Naive B cell (primary cell): ENCODE results near the gene CFAP221. TPM values are rescaled to one million over a fixed set of nuclear protein-coding genes. Genes with fewer than 3 reads are reported as not detected.

Experiments used
- polyA plus RNA-seq, 6 donors: library from polyadenylated mRNA; unstranded; fragments of 300-500 nt; fragmentation: Illumina TruSeq; gene quantifications; one replicate each; pipeline ENCODE4 v1.2.3, GENCODE V29; 2021; ENCODE audit warnings: low read depth in 6 of 6

The CFAP221 gene
- polyA plus RNA-seq, 6 donors from 2014 or later, result not detected

Other genes starting within 250 kb of the CFAP221 start
- 10 to 100 TPM; 19.2 to 29.0 (median 25.2) TPM for gene C2orf76, start 177.6 kb upstream of the CFAP221 start, polyA plus RNA-seq
- 100 to 1,000 TPM; 567 to 670 (median 595) TPM for gene DBI, start 177.5 kb upstream of the CFAP221 start, polyA plus RNA-seq
- not detected for gene TMEM37, start 112.6 kb upstream of the CFAP221 start, polyA plus RNA-seq
- not detected for gene SCTR, start 20.0 kb upstream of the CFAP221 start, polyA plus RNA-seq
- gene TMEM177, start 134.8 kb downstream of the CFAP221 start, polyA plus RNA-seq, result 10 to 100 TPM in 3 of 6 donors, 1 to 10 TPM in 2, under 1 TPM in 1; 0.88 to 13.8 (median 10.0) TPM
- gene PTPN4, start 215.5 kb downstream of the CFAP221 start, polyA plus RNA-seq, result 10 to 100 TPM in 5 of 6 donors, 1 to 10 TPM in 1; 6.6 to 30.3 (median 25.5) TPM